ENCODE measurements around the gene EXPH5. TPM values are rescaled to one million over a fixed set of nuclear protein-coding genes. Genes with fewer than 3 reads are reported as not detected.

The EXPH5 gene
- total and polyA plus RNA-seq, 9 of the 15 experiments (the other 6 are each of a cell fraction or from before 2014, with no cell fraction given) = 1.3 to 8.5 (median 4.8) TPM

DNA sequence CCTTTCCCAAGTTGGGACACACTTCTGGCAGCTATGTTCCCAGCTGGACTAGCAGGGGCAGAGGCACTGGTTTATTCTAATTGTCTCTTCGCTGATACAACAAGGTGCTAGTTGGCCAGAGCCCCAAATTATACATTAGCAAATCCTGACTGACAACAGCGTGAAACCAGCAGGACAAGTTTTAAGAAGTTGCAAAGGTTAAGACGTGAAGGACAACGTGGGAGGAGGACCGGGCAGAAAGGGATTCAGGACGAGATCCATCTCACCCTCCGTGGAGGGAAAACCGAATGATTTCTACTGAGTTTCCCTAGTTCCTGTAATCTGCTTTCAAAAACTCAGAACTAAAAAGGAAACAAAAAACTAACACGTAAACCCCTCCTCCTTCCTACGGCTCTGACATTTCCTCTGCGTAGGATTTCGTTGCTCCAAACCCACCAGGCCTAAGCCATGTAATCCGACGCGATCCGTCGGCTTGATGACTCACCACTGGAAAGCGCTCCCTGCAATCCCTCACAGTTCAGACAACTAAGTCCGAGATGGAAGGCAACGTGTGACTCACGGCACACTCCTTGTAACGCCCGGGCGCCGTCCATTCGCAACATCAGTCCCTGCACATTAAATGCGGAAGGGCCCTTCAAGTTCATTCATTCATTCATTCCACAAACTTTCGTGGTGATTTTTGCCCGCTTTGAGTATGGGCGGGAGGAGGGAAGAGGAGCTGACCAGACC is 96.1 kb downstream of the EXPH5 start (continued):
- TF ChIP-seq, protein P1, sequence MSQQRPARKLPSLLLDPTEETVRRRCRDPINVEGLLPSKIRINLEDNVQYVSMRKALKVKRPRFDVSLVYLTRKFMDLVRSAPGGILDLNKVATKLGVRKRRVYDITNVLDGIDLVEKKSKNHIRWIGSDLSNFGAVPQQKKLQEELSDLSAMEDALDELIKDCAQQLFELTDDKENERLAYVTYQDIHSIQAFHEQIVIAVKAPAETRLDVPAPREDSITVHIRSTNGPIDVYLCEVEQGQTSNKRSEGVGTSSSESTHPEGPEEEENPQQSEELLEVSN (IDR thresholded peaks at IDR 0.05; ENCODE audit: borderline replicate concordance in 1 of 2, extremely low read depth in 1 of 2, insufficient read depth in 1 of 2, insufficient read length in 1 of 2, low read depth in 1 of 2, low read length in 1 of 2, poor library complexity in 1 of 2, severe bottlenecking in 1 of 2) = peak in 1 of 2 experiments; percentile 65
- TF ChIP-seq HDAC8 (tag; IDR thresholded peaks at IDR 0.05) (0 out of 2 replicates have a peak, but pooled peaks have one; percentile 18), TRIM24 (IDR thresholded peaks at IDR 0.05) (peak in 1 of 2 experiments; percentile 62; a peak in 1 of 4 replicates), NRF1 (conservative IDR thresholded peaks at IDR 0.05 in 1 of 2, IDR thresholded peaks at IDR 0.05 in 1 of 2) (peak in 1 of 2 experiments; percentile 45; a peak in 2 of 4 replicates), RAD21 (CRISPR knock-in tag; conservative IDR thresholded peaks at IDR 0.05 in 1 of 2, IDR thresholded peaks at IDR 0.05 in 1 of 2) (no peak), NFE2 (IDR thresholded peaks at IDR 0.05; ENCODE audit: low read depth) (peak; percentile 65; the same call in 1 of the 2 replicates), MYNN (IDR thresholded peaks at IDR 0.05) (no peak), MYNN (CRISPR knock-in tag; IDR thresholded peaks at IDR 0.05) (no peak), ZKSCAN3 (CRISPR knock-in tag; IDR thresholded peaks at IDR 0.05) (no peak), SIX5 (IDR thresholded peaks at IDR 0.05; ENCODE audit: borderline replicate concordance in 1 of 2, insufficient read depth in 1 of 2, low read depth in 1 of 2, low read length in 2 of 2) (no peak), SMAD4 (CRISPR knock-in tag; conservative IDR thresholded peaks at IDR 0.05) (no peak), TEAD1 (CRISPR knock-in tag; IDR thresholded peaks at IDR 0.05) (0 out of 4 replicates have a peak, but pooled peaks of 1 of the 2 experiments have one; percentile 33), CBX2 (IDR thresholded peaks at IDR 0.05; ENCODE audit: insufficient read depth, low read length, poor library complexity, severe bottlenecking) (no peak), JUNB (CRISPR knock-in tag; conservative IDR thresholded peaks at IDR 0.05) (peak; percentile 98), GTF2A2 (tag; IDR thresholded peaks at IDR 0.05) (no peak), SIN3B (IDR thresholded peaks at IDR 0.05; ENCODE audit: low read depth) (no peak)
- TF ChIP-seq, protein P2, sequence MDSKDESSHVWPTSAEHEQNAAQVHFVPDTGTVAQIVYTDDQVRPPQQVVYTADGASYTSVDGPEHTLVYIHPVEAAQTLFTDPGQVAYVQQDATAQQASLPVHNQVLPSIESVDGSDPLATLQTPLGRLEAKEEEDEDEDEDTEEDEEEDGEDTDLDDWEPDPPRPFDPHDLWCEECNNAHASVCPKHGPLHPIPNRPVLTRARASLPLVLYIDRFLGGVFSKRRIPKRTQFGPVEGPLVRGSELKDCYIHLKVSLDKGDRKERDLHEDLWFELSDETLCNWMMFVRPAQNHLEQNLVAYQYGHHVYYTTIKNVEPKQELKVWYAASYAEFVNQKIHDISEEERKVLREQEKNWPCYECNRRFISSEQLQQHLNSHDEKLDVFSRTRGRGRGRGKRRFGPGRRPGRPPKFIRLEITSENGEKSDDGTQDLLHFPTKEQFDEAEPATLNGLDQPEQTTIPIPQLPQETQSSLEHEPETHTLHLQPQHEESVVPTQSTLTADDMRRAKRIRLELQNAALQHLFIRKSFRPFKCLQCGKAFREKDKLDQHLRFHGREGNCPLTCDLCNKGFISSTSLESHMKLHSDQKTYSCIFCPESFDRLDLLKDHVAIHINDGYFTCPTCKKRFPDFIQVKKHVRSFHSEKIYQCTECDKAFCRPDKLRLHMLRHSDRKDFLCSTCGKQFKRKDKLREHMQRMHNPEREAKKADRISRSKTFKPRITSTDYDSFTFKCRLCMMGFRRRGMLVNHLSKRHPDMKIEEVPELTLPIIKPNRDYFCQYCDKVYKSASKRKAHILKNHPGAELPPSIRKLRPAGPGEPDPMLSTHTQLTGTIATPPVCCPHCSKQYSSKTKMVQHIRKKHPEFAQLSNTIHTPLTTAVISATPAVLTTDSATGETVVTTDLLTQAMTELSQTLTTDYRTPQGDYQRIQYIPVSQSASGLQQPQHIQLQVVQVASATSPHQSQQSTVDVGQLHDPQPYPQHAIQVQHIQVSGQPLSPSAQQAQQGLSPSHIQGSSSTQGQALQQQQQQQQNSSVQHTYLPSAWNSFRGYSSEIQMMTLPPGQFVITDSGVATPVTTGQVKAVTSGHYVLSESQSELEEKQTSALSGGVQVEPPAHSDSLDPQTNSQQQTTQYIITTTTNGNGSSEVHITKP (IDR thresholded peaks at IDR 0.05; ENCODE audit: partially characterized antibody) = peak; percentile 28
- TF ChIP-seq, protein P3, sequence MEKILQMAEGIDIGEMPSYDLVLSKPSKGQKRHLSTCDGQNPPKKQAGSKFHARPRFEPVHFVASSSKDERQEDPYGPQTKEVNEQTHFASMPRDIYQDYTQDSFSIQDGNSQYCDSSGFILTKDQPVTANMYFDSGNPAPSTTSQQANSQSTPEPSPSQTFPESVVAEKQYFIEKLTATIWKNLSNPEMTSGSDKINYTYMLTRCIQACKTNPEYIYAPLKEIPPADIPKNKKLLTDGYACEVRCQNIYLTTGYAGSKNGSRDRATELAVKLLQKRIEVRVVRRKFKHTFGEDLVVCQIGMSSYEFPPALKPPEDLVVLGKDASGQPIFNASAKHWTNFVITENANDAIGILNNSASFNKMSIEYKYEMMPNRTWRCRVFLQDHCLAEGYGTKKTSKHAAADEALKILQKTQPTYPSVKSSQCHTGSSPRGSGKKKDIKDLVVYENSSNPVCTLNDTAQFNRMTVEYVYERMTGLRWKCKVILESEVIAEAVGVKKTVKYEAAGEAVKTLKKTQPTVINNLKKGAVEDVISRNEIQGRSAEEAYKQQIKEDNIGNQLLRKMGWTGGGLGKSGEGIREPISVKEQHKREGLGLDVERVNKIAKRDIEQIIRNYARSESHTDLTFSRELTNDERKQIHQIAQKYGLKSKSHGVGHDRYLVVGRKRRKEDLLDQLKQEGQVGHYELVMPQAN (IDR thresholded peaks at IDR 0.05; ENCODE audit: borderline replicate concordance) = peak; percentile 54; the same call in 1 of the 2 replicates
- TF ChIP-seq, protein P4, sequence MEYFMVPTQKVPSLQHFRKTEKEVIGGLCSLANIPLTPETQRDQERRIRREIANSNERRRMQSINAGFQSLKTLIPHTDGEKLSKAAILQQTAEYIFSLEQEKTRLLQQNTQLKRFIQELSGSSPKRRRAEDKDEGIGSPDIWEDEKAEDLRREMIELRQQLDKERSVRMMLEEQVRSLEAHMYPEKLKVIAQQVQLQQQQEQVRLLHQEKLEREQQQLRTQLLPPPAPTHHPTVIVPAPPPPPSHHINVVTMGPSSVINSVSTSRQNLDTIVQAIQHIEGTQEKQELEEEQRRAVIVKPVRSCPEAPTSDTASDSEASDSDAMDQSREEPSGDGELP (CRISPR knock-in tag; IDR thresholded peaks at IDR 0.05; ENCODE audit: borderline replicate concordance) = peak; percentile 75; the same call in 1 of the 2 replicates
